ENCODE results near the gene ARV1.

The ARV1 gene

GRCh38 chr1:230978491-230979388, at the start of gene ARV1, which contains the start of gene TTC13:
Gene ARV1 (plus strand): TSS chr1:230979094. CDS start chr1:230979106, 12 bp downstream.
Gene TTC13 (minus strand): TSS chr1:230978861. CDS start chr1:230978830, 31 bp downstream.
- peak within 1 kb of the TSS; percentile 66 to 89 (median 79) for H3K9ac ChIP-seq (ENCODE audit: low read length in 5 of 5)
- peak within 1 kb of the TSS; percentile 78 to 97 (median 93) for H3K4me3 ChIP-seq (ENCODE audit: low read depth in 1 of 5, low read length in 5 of 5)
- peaks cover 14 to 42% (median 27%) of the 10 kb centered on the region in 5 donors for H3K4me1 ChIP-seq (ENCODE audit: control insufficient read depth in 5 of 5, insufficient read depth in 5 of 5, low read length in 5 of 5)
- peaks cover 0 to 15% (median 7%) of the 10 kb centered on the region in 5 donors for H3K36me3 ChIP-seq (ENCODE audit: control insufficient read depth in 5 of 5, insufficient read depth in 5 of 5, low read length in 5 of 5)
- no peaks in the 10 kb centered on the region for H3K9me3 ChIP-seq (ENCODE audit: control insufficient read depth in 5 of 5, low read length in 5 of 5)
- peak within 1 kb of the TSS; percentile 58 for H3K27ac ChIP-seq (ENCODE audit: low read depth, low read length)
- H3K27me3 ChIP-seq (ENCODE audit: control insufficient read depth in 5 of 5, insufficient read depth in 4 of 5, low read length in 5 of 5), result no peaks in the 10 kb centered on the region

- Histone ChIP-seq H3K36me3 (ENCODE audit: control insufficient read depth in 5 of 5, insufficient read depth in 5 of 5, low read length in 5 of 5) (peaks cover 20 to 54% (median 40%) of the 10 kb centered on the region in 5 donors), H3K9ac (ENCODE audit: low read length in 5 of 5) (no peak overlapping the region), H3K27ac (ENCODE audit: low read depth, low read length) (no peak overlapping the region), H3K27me3 (ENCODE audit: control insufficient read depth in 5 of 5, insufficient read depth in 4 of 5, low read length in 5 of 5) (no peaks in the 10 kb centered on the region), H3K9me3 (ENCODE audit: control insufficient read depth in 5 of 5, low read length in 5 of 5) (no peaks in the 10 kb centered on the region), H3K4me1 (ENCODE audit: control insufficient read depth in 5 of 5, insufficient read depth in 5 of 5, low read length in 5 of 5) (no peaks in the 10 kb centered on the region), H3K4me3 (ENCODE audit: low read depth in 1 of 5, low read length in 5 of 5) (no peak overlapping the region)
These were observed 47.9 kb upstream of the ARV1 start for GRCh38 chr1:230930986-230931385.

- no peak overlapping the region for H3K4me3 ChIP-seq (ENCODE audit: low read depth in 1 of 5, low read length in 5 of 5)
- no peaks in the 10 kb centered on the region for H3K9me3 ChIP-seq (ENCODE audit: control insufficient read depth in 5 of 5, low read length in 5 of 5)
- H3K9ac ChIP-seq (ENCODE audit: low read length in 5 of 5), result no peak overlapping the region
- no peak overlapping the region for H3K27ac ChIP-seq (ENCODE audit: low read depth, low read length)
- H3K27me3 ChIP-seq (ENCODE audit: control insufficient read depth in 5 of 5, insufficient read depth in 4 of 5, low read length in 5 of 5), result no peaks in the 10 kb centered on the region
- H3K4me1 ChIP-seq (ENCODE audit: control insufficient read depth in 5 of 5, insufficient read depth in 5 of 5, low read length in 5 of 5), result no peaks in the 10 kb centered on the region
- peaks cover 5 to 33% (median 18%) of the 10 kb centered on the region in 5 donors for H3K36me3 ChIP-seq (ENCODE audit: control insufficient read depth in 5 of 5, insufficient read depth in 5 of 5, low read length in 5 of 5)
These were observed 43.0 kb upstream of the ARV1 start for GRCh38 chr1:230935852-230936251.

- Histone ChIP-seq H3K4me3 (ENCODE audit: low read depth in 1 of 5, low read length in 5 of 5) (no peak overlapping the region), H3K27me3 (ENCODE audit: control insufficient read depth in 5 of 5, insufficient read depth in 4 of 5, low read length in 5 of 5) (no peaks in the 10 kb centered on the region), H3K36me3 (ENCODE audit: control insufficient read depth in 5 of 5, insufficient read depth in 5 of 5, low read length in 5 of 5) (peaks cover 5 to 27% (median 12%) of the 10 kb centered on the region in 5 donors), H3K4me1 (ENCODE audit: control insufficient read depth in 5 of 5, insufficient read depth in 5 of 5, low read length in 5 of 5) (no peaks in the 10 kb centered on the region), H3K9ac (ENCODE audit: low read length in 5 of 5) (no peak overlapping the region), H3K9me3 (ENCODE audit: control insufficient read depth in 5 of 5, low read length in 5 of 5) (no peaks in the 10 kb centered on the region), H3K27ac (ENCODE audit: low read depth, low read length) (no peak overlapping the region)
These were observed 42.4 kb upstream of the ARV1 start for GRCh38 chr1:230936475-230936874.

GRCh38 chr1:230937371-230937770, 41.5 kb upstream of the ARV1 start:
- no peaks in the 10 kb centered on the region for H3K27me3 ChIP-seq (ENCODE audit: control insufficient read depth in 5 of 5, insufficient read depth in 4 of 5, low read length in 5 of 5)
- H3K4me1 ChIP-seq (ENCODE audit: control insufficient read depth in 5 of 5, insufficient read depth in 5 of 5, low read length in 5 of 5), result no peaks in the 10 kb centered on the region
- no peak overlapping the region for H3K27ac ChIP-seq (ENCODE audit: low read depth, low read length)
- no peak overlapping the region for H3K9ac ChIP-seq (ENCODE audit: low read length in 5 of 5)
- H3K9me3 ChIP-seq (ENCODE audit: control insufficient read depth in 5 of 5, low read length in 5 of 5), result no peaks in the 10 kb centered on the region
- no peak overlapping the region for H3K4me3 ChIP-seq (ENCODE audit: low read depth in 1 of 5, low read length in 5 of 5)
- H3K36me3 ChIP-seq (ENCODE audit: control insufficient read depth in 5 of 5, insufficient read depth in 5 of 5, low read length in 5 of 5), result peaks cover 5 to 23% (median 12%) of the 10 kb centered on the region in 5 donors

- Histone ChIP-seq H3K4me3 (ENCODE audit: low read depth in 1 of 5, low read length in 5 of 5) (no peak overlapping the region), H3K9me3 (ENCODE audit: control insufficient read depth in 5 of 5, low read length in 5 of 5) (no peaks in the 10 kb centered on the region), H3K36me3 (ENCODE audit: control insufficient read depth in 5 of 5, insufficient read depth in 5 of 5, low read length in 5 of 5) (peaks cover 5 to 25% (median 8%) of the 10 kb centered on the region in 5 donors), H3K9ac (ENCODE audit: low read length in 5 of 5) (no peak overlapping the region), H3K27me3 (ENCODE audit: control insufficient read depth in 5 of 5, insufficient read depth in 4 of 5, low read length in 5 of 5) (no peaks in the 10 kb centered on the region), H3K27ac (ENCODE audit: low read depth, low read length) (no peak overlapping the region), H3K4me1 (ENCODE audit: control insufficient read depth in 5 of 5, insufficient read depth in 5 of 5, low read length in 5 of 5) (no peaks in the 10 kb centered on the region)
These were observed 39.9 kb upstream of the ARV1 start for GRCh38 chr1:230938924-230939368.

GRCh38 chr1:230939806-230940489, 38.9 kb upstream of the ARV1 start:
- Histone ChIP-seq H3K4me1 (ENCODE audit: control insufficient read depth in 5 of 5, insufficient read depth in 5 of 5, low read length in 5 of 5) (no peaks in the 10 kb centered on the region), H3K9ac (ENCODE audit: low read length in 5 of 5) (no peak overlapping the region), H3K27me3 (ENCODE audit: control insufficient read depth in 5 of 5, insufficient read depth in 4 of 5, low read length in 5 of 5) (no peaks in the 10 kb centered on the region), H3K4me3 (ENCODE audit: low read depth in 1 of 5, low read length in 5 of 5) (no peak overlapping the region), H3K27ac (ENCODE audit: low read depth, low read length) (no peak overlapping the region), H3K36me3 (ENCODE audit: control insufficient read depth in 5 of 5, insufficient read depth in 5 of 5, low read length in 5 of 5) (peaks cover 6 to 23% (median 8%) of the 10 kb centered on the region in 5 donors), H3K9me3 (ENCODE audit: control insufficient read depth in 5 of 5, low read length in 5 of 5) (no peaks in the 10 kb centered on the region)

GRCh38 chr1:230940848-230941247, 38.0 kb upstream of the ARV1 start:
- Histone ChIP-seq H3K27ac (ENCODE audit: low read depth, low read length) (no peak overlapping the region), H3K4me1 (ENCODE audit: control insufficient read depth in 5 of 5, insufficient read depth in 5 of 5, low read length in 5 of 5) (no peaks in the 10 kb centered on the region), H3K27me3 (ENCODE audit: control insufficient read depth in 5 of 5, insufficient read depth in 4 of 5, low read length in 5 of 5) (no peaks in the 10 kb centered on the region), H3K9ac (ENCODE audit: low read length in 5 of 5) (no peak overlapping the region), H3K4me3 (ENCODE audit: low read depth in 1 of 5, low read length in 5 of 5) (no peak overlapping the region), H3K9me3 (ENCODE audit: control insufficient read depth in 5 of 5, low read length in 5 of 5) (no peaks in the 10 kb centered on the region), H3K36me3 (ENCODE audit: control insufficient read depth in 5 of 5, insufficient read depth in 5 of 5, low read length in 5 of 5) (peaks cover 3 to 25% (median 13%) of the 10 kb centered on the region in 5 donors)

- H3K4me3 ChIP-seq (ENCODE audit: low read depth in 1 of 5, low read length in 5 of 5), result no peak overlapping the region
- H3K27me3 ChIP-seq (ENCODE audit: control insufficient read depth in 5 of 5, insufficient read depth in 4 of 5, low read length in 5 of 5), result no peaks in the 10 kb centered on the region
- no peaks in the 10 kb centered on the region for H3K4me1 ChIP-seq (ENCODE audit: control insufficient read depth in 5 of 5, insufficient read depth in 5 of 5, low read length in 5 of 5)
- no peaks in the 10 kb centered on the region for H3K9me3 ChIP-seq (ENCODE audit: control insufficient read depth in 5 of 5, low read length in 5 of 5)
- H3K27ac ChIP-seq (ENCODE audit: low read depth, low read length), result no peak overlapping the region
- no peak overlapping the region for H3K9ac ChIP-seq (ENCODE audit: low read length in 5 of 5)
- peaks cover 3 to 21% (median 10%) of the 10 kb centered on the region in 5 donors for H3K36me3 ChIP-seq (ENCODE audit: control insufficient read depth in 5 of 5, insufficient read depth in 5 of 5, low read length in 5 of 5)
These were observed 35.8 kb upstream of the ARV1 start for GRCh38 chr1:230943048-230943593.
